ENCODE measurements around the gene ICOS.

Gene ICOS

GRCh38 chr2:204010628-204011560, 74.3 kb downstream of the ICOS start:
- DNase-seq (ENCODE audit: low spot score): no peak
